ENCODE results near the gene RPS27L.

Gene RPS27L

DNA sequence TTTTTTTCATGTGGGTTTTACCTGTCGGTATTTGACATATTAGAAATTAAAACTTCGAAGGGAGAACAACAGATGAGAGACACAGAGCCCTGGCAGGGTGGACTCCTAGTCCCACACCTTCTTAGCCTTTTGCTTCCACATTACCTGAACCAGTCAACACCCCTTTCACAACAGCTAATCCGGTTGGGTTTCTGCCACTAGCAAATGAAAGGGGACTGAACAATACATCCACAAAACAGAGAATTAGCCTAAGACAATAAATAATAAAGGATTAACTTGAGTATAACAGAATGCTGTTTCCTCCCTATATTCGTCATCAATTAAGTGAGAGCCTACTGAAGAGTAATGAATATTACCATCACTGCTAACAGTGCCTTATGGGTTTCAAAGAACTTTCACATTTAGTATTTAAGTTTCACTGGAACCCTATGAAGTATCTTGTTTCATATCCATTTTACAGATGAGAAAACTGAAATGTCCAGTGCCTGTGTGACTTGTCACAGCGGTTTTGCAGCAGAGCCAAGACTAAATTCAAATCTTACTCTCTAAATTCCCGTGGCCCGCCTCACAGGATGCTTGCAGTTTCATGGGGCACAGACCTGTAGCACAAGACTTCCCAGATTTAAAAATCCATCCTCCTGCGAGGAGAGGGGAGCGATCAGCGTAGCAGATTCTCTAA lies 31.1 kb upstream of the RPS27L start:
- DNase-seq (ENCODE audit: low read depth in 2 of 2), result no peak

DNA sequence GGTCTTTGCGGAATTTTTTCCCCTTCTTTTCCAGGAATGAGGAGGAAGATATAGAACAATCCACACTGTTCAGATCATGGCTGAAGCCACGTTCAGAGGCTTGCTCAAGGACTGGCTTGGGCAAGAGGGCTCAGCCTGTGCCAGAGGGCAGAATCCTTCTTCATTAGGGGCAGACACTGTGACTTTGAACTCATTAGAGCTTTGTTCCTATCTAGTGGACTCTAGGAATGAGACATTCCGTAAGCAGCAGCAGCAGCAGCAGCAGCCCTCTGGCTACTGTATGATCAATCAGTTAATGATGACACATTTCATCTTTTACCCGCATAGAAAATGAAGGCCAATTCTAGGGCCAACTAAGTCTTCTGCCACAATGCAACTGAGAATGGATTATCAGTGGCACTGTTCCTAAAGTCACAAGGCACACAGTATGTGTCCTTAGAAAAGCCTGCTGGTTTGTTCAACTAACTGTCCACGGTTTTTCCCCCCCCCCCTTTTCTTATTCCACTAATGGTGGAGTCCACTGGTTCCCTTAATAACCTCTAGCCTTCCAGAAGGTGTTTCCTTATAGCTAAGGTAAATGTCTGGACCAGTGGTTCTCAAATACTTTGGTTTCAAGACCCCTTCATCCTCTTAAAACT lies 30.4 kb upstream of the RPS27L start:
- no peak for DNase-seq (ENCODE audit: low read depth in 2 of 2)

DNA sequence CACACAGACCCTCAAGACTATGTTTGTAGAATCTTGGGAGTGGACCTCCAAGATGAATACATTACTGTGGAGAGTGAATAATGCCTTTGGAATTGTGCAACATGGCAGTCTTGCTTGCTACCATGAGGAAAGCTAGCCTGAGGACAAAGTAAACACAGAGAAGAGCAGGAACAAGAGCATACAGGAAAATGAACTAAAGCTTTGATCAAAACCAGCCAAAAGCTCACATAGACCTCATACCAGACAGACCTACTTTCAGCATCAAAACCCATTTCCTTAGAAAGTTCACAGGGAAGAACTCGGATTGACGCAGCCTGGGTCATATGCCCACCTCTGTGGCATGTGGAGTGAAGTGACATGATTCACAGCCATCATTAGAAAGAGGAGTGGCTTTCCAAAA lies 28.8 kb upstream of the RPS27L start:
- DNase-seq (ENCODE audit: low read depth in 2 of 2), result no peak

DNA sequence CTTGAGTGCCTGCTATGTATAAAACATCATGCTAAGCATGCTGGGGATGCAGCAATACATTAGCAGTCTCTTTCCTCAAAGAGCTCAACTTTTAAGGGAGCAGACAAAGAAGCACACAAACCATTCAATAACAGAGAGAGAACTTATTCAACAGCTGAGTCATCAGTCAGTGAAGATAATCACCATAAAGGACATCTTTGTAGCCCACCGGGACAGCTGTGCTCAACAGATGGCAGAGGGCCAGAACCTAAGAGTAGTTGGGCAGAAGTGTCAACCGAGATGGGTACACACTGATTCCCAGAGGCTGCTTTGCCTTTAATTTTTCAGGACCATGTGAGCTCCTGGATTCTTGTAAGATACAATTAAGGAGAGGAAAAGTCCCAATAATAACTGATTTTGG lies 27.9 kb upstream of the RPS27L start:
- DNase-seq (ENCODE audit: low read depth in 2 of 2), result no peak

DNA sequence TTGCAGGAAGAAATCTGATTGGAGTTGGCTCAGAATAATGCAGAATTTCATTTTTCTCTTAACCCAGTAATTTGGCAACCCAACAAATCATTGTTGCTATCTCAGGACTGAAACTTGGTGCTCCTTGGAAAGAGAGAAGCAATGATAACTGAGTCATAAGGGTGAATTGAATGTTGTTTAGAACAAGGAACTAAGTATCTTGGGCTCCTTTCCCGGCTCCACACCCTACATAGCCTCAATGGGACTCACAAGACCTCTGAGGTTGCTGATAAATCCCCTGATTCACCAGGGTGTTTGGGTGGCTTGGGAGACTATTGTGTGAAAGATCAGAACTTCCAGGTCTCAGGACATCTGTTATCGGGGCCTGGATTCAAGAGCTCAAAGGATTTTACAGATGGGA lies 24.4 kb upstream of the RPS27L start:
- DNase-seq (ENCODE audit: low read depth in 2 of 2), result no peak

DNA sequence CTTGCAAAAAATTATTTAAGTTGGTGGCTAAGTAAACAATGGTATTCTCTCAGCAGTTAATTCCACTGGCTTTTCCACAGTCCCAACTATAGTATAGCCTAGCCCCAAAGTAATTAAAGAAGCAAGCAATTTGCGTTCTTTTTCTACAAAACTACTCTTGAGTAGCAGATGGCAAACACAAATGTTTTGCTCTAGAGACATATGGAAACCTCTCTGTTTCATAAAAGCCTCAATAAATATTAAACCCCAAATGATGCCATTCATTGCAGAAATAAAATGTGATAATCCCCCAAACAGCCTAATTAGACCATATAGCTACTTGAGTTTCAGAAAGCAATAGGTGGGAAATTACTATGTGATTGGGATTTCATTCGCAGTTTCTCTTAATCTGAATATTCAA lies 23.5 kb upstream of the RPS27L start:
- no peak for DNase-seq (ENCODE audit: low read depth in 2 of 2)

DNA sequence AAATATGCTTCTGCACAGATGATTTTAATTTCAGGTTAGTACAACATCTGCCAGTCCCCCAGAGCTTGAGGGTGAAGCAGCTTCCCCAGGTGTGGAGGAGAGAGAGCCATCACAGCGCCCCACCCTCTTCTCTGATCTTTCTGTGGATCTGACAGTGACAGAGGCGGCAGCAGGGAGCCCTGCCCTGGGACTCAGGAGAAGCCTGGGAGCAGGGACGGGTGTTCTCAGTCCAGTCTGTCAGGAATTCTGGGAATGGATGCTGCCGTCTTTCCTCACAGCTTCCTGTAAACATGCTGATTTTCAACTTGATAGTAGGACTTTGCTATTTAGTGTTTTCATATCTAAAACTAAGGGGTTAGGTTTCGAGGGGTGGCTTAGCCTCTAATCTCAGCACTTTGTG lies 20.8 kb upstream of the RPS27L start:
- DNase-seq (ENCODE audit: low read depth in 2 of 2), result no peak

DNA sequence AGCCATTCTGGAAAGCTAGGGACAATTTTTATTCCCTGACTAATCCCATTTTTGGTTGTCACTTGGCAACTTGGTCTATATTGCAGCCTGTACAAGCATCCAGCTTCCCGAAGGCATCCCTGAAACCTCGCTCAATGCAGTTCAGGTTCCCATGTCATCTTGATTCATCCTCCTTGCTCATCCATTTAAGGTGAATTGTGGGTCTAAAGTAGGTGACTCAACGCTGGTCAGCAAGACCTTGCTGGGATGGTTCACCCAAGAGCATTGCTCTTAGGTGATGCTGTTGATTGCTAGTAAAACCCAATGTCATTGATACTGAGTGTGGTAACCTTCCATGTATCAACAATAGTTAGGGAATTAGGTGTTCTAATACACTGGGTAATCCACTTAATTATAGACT lies 19.0 kb upstream of the RPS27L start:
- DNase-seq (ENCODE audit: low read depth in 2 of 2), result no peak

DNA sequence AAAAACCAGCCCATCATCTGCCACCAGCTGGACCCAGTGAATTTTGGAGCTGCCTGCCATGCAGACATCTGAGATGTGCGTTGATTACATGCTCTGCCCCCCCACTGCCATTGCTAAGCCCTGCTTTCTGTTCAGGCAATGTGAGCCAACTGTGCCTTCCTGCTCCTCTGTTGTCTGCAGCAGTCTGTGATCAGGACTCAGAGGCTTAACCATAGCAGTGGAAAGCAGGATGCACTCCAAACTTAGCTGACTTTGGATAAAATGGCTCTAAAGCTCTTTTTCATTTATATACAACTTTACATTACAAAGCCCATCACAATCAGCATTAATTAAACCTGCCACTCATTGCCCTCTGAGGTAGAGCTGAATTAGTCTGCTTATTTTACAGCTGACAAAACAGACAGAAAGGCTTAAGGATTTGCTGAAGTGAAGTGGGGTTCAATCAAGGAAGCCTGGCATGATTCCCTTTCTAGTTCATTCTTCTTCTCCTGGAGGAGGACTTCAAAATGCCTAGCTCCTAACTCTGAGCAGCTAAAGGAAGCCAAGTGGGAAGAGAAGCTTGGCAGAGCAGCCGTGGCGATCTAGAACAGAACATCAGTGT lies 15.7 kb upstream of the RPS27L start:
- DNase-seq (ENCODE audit: low read depth in 2 of 2), result no peak

DNA sequence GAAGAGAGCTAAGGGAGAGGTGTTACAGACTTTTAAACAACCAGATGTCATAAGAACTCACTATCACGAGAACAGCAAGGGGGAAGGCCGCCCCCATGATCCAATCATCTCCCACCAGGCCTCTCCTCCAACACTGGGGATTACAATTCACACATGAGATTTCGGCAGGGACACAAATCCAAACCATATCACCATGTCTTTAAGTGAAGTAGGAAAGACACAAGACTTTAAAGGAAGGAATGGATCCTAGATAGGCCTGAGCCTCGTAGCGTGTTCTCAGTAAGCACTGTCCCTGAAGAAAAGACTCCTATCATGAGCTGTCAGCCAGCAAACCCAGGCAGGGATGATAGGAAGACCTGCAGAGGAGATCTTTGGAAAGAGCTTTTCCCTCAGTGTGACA lies 15.1 kb upstream of the RPS27L start:
- no peak for DNase-seq (ENCODE audit: low read depth in 2 of 2)

DNA sequence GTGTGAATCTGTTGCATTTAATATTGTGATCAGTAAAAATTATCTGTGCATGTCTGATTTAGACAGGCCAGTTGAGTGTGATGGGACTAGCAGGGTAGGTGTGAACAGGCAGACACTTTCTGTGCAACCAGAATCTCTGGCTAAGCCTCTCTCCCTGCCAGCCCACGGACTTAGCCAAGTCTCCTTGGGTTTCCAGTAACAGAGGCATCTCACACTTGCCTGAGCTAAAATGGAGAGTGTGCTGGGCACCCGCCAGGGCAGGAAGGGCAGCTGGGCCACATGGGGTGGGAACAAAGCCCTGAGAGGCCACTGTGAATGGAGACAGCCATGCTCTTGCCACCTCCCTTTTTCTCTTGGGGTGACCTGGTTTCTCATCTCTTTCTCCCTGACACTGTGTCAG lies 12.5 kb upstream of the RPS27L start:
- no peak for DNase-seq (ENCODE audit: low read depth in 2 of 2)

DNA sequence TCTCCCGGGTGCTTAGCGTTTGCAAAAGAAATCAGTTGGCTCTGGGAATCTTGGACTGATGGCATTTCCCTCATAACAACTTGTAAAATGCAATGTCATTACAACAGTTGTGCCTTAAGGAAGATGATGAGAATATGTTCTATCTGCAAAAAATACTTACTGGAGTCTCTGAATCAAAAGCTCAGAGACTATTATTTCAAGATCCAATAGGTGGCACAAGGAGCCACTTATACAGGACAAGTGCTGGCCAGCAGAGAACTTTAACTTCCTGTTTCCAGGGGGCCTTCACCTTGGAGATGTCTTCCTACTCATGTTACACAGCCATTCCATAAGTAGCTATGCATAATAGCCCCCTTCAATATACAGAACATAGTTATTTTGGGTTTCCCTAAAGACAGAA lies 8.9 kb upstream of the RPS27L start:
- DNase-seq (ENCODE audit: low read depth in 2 of 2), result no peak

DNA sequence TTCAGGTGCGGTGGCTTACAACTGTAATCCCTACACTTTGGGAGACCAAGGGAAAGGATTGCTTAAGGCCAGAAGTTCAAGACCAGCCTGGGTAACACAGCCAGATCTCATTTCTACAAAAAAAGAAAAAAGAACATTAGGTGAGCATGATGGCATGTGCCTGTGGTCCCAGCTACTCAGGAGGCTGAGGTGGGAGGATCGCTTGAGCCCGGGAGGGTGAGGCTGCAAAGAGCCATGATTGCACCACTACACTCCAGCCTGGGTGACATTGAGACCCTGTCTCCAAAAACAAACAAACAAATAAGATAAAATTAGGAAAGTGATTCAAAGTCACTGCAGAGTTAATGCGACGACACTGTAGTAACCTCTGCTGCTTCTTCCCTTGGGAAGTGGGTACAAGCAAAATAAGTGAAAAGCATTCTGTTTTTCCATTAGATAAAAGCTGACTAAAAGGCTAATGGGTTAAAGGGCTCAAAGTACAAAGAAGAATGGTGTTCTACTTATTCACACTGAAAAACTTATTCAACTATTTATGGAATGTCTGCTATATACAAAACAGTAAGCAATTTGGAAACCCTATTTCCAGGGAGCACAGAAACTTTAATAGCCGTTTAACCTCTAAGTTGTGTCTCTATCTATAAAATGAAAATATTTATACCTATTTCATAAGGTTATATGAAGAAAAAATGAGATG lies 8.0 kb upstream of the RPS27L start:
- DNase-seq (ENCODE audit: low read depth in 2 of 2), result no peak

DNA sequence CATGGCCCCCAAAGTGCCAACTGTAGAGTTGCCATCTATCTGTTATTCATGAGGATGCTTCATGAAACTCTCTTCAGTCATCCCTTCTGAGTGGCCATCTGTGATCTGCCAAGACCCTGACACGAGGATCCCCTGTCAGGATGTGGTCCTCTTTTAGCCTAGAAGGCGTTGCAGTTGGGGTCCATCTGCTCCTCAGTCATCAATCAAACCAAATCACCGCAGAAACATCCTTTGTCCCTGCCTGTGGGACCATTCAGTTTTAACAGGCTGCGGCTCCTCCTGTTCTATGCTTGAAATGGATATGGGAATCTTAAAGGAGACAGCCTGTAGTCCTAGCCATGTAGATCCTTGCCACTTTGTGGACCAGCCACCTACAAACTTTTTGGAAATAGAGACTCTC lies 5.9 kb upstream of the RPS27L start:
- DNase-seq (ENCODE audit: low read depth in 2 of 2), result no peak

DNA sequence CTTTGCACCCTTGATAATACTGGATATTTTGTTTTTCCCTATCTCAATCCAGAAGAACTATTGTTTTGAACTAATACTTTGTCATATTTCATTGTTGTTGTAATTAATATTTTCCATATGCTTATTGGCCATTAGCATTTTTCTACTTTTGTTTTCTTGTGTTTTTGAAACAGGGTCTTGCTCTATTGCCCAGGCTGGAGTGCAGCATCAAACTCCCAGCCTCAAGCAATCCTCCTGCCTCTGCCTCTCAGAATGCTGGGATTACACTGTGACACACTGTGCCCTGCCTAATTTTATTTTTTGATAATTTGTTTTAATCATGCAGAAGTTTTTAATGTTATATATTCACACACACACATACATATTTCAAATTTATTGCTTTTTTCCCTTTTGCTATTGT lies 3.4 kb upstream of the RPS27L start:
- DNase-seq (ENCODE audit: low read depth in 2 of 2), result no peak

DNA sequence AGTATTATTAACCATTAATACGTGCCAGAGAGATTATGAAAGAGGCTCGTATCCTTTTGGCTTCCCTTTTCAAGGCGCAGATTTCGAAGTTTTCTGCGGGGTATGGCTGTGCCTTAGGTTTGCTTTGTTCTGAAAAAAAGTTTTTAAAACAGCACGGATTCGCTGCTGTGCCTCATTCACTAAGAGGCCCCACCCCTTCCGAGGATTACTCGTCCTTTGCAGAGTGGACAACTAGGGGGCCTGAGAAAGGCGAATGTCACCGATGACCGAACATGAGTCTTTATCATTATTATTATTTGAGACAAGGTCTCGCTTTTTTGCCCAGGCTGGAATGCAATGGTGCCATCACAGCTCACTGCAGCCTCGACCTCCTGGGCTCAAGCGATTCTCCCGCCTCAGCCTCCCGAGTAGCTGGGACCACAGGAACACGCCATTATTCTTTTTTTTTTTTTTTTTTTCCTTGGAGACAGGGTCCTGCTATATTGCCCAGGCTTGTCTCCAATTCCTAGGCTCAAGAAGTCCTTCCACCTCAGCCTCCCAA lies 684 bp upstream of the RPS27L start:
- DNase-seq (ENCODE audit: low read depth in 2 of 2), result no peak

DNA sequence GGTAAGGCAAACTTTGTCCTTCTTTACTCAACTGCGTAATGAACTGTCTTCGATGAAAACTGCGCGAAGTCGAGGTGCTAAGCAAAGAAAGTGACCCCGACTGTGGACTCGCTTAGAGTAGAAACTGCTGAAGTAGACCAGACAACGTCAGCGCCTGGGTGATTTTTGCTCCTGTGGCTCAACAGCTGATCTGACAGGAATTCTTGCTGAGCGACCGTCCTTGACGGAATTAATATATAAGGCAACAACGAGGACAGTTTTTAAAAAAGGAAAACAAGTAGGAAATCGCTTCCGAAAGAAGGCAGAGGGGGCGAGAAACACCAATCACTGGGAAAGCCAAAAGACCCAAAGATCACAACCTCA lies 541 bp downstream of the RPS27L start:
- DNase-seq (ENCODE audit: low read depth in 2 of 2), result no peak

DNA sequence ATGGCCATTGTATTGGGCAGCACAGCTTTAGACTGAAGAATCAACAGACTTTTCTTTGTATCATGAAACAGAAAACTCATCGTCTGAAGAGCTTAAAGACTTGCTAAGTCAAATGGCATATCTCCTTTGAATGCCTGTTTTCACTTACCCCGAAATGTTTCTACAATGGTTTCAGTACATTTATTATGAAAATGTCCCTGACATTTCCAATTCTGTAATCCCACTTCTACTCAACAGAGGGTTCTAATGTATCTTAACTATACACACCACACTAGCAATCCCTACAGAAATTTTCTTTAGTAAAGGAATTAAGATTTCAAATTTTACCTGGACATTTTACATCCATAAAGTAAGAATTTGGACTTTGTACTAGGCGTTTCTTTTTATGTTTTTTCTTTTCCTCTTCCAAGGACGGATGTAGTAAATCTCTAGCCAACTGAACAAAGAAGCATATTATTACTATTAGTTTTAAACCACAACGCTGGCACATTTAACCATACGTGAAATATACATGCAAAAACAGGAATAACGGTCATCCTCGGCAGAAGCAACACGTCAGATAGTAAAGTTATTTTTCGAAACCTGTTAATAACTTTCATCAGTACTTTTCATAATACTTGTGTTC lies 1.1 kb downstream of the RPS27L start:
- DNase-seq (ENCODE audit: low read depth in 2 of 2), result no peak

DNA sequence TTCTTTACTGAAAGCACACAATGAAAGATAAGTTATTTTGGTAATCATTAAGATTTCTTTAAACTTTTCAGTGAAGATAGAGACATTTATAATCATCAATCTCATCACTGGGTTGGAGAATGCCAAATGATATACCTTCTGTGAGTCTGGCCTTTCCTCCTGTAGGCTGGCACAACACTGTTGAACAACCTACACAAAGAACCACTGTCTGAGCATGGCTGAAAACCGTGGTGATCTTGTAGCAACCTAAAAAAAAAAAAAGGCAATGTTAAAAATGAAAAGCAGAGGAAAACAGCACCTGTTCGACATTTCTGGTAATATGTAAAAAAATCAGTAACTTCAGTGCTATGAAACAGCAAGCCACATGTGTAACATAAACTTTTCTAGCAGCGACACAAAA lies 1.8 kb downstream of the RPS27L start:
- no peak for DNase-seq (ENCODE audit: low read depth in 2 of 2)

DNA sequence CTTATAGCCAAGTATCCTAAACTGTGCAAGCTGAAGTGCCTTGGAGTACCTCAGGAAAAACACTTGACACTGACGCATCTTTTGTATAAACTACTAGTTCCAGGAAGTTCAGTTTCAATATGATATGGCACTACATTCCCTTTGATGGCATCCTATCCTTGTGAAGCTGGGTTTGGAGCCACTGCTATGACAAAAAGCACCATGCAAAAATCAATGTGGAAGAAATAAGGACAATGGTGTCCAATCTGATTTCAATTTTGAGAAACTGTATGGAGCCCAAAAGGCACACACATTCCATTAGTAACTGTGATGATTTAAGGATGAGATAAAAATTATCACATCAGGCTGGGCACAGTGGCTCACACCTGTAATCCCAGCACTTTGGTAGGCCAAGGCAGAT lies 5.6 kb downstream of the RPS27L start:
- no peak for DNase-seq (ENCODE audit: low read depth in 2 of 2)

DNA sequence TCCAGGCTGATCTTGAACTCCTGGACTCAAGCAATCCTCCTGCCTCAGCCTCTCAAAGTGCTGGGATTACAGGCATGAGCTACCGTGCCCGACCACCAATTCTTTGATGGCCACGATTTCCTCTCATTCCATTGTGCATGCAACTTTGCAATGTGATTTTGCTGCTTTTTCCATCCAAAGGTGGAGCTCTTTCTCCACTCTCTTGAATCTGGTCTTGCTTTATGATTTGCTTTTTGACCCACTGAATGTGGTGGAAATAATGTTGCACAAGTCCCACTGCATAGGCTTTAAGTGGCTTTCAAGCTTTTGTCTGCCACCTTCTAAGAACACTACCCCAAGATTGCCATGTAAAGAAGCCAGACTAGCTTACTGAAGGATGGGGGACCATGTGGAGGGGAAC lies 10.6 kb downstream of the RPS27L start:
- DNase-seq (ENCODE audit: low read depth in 2 of 2), result no peak

DNA sequence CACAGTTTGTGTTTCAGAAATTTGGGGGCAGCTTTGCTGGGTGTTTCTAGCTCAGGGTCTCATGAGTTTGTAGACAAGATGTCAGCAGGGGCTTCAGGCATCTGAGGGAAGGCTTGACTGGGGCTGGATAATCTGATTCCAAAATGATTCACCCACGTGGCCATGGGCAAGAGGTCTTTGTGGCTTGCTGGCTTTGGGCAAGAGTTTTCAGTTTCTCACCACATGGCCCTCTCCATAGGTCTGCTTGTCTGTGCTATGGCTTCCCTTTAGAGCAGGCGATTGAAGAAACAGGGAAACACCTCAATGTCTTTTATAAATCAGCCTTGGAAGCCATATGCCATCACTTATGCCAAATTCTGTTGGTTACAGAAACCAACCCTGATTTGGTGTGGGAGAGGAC lies 11.9 kb downstream of the RPS27L start:
- DNase-seq (ENCODE audit: low read depth in 2 of 2), result no peak

Measured in stimulated activated CD8-positive, alpha-beta memory T cell treated with anti-CD3 and anti-CD28 coated beads, Interleukin-7, amount 100 ng/mL, for 1 hour (primary cell).